ENCODE results near the gene MRPL28. TPM values are rescaled to one million over a fixed set of nuclear protein-coding genes. Genes with fewer than 3 reads are reported as not detected.

Gene MRPL28
- total RNA-seq, 1 donor from 2014 or later: 83.1 TPM

DNA sequence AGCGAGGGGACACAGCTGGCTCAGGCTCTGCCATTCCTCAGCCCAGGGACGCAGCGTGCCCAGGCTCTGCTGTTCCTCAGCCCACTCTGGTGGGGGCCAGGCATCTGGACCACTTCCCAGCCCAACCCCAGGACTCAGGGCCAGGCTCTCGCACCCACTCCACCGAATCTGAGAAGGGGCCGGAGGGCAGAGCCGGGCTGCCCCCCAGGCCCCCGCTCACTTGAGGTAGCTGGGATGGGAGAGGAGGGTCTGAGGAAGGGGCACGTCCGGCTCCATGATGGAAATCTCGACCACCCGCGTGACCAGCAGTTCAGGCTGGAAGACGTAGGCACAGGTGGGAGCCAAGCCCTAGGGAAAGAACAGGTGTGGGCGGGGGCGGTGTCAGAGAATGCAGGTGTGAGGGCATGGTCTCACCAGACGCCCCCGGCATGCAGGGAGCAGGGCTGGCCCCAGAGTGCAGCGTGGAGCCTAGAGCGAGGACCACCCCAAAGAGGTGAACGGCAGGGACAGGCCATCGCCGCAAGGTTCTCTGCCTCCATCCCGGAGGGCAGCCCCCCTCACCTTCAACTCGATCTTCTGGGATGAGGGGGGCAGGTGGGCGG lies 6.6 kb upstream of the MRPL28 start:
- DNase-seq (ENCODE audit: missing footprints) (no peak), ATAC-seq (no peak)
- intact Hi-C loops (cut with DNase I): no loop called here

DNA sequence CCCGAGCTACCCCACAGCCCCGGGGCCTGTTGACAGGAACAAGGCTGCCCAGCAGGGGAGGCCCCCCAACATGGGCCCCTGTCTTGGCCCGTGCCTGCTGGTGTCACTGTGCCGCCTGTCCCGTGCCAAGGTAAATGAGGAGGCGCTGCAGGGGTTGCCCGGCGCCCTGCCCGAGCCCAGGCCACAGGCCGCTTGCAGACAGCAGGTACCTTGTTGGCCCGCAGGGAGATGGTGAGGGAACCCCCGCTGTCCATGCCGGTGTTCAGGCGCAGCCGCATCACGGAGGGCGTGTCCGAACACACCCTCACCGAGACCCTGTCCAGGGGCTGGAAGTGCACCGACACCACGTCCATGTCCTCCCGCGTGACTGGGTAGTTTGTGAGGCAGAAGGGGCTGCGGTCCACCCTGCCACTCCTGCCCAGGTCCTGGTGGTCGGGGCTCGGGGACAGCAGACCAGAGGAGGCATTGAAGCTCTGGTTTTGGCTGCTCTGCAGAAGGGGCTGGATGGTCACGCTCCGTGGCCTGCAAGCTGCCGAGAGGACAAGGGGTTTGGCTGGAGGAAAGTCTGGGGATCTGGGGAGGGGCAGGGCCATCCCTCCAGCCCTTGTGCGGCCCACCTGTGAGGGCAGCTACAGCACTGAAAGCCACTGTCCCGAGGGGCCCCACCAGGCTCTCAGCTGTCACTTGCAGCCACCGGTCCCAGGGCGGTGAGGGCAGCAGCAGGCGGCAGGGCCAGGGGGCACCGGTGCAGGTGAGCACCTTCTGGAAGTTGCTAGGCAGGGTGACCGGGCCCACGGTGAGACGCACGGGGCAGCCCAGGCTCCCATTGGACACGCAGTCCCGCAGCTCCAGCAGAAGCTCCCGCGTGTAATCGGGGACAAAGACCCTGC lies 5.8 kb upstream of the MRPL28 start:
- intact Hi-C loops (cut with DNase I): no loop called here
- ATAC-seq: no peak
- no peak for DNase-seq (ENCODE audit: missing footprints)

DNA sequence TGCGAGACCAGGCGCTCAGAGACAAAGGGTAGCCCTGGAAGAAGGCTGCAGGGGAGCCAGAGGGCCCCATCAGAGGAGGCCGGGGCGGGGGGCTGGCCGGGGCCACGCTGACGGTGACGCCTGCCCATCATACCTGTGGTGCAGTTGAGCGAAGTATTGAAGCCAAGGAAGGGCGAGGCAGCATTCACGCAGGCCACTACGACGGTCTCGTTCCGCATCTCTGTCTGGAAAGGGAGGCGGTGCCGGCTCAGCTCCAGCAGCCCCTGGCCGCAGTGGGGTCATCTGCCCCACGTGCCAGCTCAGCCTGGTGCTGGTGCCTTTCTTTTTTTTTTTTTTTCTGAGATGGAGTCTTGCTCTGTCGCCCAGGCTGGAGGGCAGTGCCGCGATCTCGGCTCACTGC lies 4.9 kb upstream of the MRPL28 start:
- intact Hi-C loops (cut with DNase I): no loop called here
- DNase-seq (ENCODE audit: missing footprints) (peak; percentile 4), ATAC-seq (no peak)

DNA sequence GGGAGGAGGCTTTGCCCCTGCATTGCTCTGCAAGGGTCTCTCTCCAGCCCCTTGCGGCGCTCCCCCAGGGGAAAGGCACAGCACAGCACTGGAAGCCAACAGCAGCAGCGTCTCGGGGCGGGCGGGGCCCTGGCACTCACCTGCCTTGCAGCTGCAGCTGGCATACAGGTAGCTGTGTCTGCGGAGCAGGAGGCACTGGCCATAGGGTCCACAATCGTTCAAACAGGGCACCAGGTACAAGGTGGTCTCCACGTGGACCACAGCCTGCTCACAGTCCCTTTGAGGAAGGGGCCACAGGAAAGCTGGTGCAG lies 4.2 kb upstream of the MRPL28 start:
- DNase-seq (ENCODE audit: missing footprints) (peak; percentile 60), ATAC-seq (no peak)
- intact Hi-C loops (cut with DNase I): no loop called here

DNA sequence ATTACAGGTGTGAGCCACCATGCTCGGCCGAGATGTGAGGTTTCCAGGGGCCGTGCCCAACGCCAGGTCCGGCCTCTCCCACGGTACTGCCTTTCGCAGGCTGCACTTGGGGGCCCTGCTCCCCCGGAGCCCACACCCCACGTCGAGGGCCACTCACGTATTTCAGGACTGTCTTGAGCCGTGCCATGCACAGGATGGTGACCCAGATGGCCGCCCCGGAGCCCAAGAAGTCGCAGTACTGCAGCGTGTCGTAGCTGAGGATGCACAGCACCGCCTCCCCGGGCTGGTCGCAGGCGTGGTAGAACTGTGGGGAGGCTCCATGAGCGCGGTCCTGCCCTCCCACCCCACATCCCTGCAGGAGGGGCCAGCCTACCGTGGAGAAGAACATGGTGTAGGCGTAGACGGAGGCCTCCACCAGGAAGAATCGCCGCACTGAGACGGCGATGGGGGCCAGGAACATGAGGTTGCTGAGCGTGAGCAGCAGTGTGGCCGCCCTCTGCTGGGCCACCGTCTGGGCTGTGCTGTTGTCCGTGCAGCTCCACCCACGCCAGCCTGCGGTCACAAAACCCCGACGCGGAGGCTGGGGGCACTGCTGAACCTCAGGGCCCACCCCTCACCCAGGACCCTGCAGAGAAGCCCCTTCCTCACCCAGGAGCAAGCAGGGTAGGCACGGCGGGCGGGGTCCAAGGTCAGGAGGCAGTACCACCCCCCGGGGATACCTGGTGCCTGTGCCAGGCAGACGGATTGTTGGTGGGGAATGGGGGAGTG lies 3.7 kb upstream of the MRPL28 start:
- DNase-seq (ENCODE audit: missing footprints): peak; percentile 55
- intact Hi-C loops (cut with DNase I): no loop called here
- no peak for ATAC-seq

DNA sequence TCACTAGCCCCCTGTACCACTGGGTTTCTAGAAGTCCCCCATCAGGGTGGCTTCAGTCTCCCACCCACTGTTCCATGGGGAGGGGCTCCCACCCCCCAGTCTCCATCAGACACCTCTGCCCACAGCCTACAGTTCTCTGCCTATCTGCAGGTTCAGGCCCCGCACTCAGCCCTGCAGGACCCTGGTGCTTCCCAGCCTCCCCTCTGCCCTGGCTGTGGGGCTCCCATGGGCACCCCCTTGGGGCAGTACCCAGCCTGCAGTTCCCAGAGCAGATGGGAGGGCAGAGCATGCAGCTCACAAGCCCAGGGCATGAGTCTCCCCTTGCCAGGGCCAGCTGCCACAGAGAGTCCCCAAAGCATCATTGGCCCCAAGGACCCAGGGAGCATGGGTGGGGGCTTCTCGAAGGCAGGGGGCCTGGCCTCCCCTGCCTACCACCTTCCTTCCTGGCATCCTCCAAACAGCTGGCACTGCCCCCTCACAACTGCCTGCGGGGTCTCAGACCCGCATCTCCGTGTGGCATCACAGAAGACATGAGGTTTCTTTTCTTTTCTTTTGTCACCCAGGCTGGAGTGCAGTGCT lies 2.8 kb upstream of the MRPL28 start:
- DNase-seq (ENCODE audit: missing footprints): peak; percentile 8
- intact Hi-C loops (cut with DNase I): no loop called here
- no peak for ATAC-seq

DNA sequence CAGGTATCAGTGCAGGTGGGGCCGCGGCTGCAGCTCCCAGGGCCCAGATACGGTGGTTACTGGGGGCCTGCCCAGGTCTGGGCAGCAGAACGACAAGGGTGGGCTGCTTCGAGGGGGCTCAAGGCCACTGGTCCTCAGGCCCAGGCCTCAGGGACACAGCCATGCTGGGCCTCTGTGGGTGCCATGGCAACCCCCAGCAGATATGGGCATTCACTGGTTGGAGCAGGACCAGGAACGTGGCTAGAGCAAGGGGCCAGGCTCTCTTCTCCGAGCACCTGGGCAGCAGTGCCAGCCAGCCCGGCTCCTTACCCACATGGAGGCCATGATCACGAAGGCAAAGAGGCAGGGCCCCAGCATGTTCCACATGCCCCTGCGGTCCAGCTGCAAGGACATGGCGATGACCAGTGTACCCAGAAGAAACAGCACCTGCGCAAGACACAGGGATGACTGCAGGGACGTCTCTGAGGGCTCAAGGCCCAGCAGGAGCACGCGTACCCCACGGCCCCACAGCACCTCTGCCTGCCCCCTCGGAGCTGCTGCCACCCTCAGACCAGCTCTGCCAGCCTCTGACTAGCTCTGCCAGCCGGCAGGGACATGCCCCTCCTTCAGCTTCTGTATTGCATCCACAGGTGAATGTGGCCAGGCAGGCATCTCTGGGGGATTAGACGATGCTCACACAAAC lies 2.1 kb upstream of the MRPL28 start:
- ATAC-seq (no peak), DNase-seq (ENCODE audit: missing footprints) (peak; percentile 63)
- intact Hi-C loops (cut with DNase I): no loop called here

DNA sequence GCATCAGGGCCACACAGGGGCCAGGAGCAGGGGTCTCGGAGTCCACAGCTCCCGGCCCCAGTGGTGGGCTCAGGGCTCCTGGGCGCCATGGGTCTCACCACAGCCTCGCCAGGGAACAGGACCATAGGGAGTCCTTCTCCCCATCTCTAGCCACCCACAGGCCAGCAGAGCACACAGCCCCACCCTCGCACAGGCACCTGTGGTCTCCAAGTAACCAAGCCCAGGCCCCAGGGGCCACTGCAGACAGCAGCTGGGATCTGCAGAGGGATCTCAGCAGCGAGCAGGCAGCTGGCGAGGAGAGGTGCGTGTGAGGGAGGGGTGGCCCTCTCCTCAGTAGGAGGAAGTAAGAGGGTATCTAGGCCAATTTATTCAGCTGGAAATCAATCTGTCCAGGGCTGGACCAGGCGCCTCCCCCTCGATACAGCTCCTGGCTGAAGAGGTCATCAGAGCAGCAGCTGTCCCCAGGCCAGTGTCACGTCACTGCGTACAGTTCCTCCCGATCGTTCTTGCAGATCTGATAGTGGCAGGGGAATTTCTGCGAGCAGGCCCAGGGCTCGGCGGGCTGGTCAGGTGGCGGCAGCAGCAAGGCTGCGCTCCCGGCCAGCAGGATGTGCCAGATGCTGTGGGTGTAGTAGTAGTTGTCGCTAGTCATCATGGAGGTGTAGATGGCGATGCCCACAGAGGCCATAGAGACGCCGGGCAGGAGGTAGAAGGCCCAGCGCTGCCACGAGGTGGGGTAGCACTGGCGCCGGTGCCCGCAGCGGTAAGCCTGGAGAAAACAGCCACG lies 1.4 kb upstream of the MRPL28 start:
- intact Hi-C loops (cut with DNase I): no loop called here
- no peak for ATAC-seq

DNA sequence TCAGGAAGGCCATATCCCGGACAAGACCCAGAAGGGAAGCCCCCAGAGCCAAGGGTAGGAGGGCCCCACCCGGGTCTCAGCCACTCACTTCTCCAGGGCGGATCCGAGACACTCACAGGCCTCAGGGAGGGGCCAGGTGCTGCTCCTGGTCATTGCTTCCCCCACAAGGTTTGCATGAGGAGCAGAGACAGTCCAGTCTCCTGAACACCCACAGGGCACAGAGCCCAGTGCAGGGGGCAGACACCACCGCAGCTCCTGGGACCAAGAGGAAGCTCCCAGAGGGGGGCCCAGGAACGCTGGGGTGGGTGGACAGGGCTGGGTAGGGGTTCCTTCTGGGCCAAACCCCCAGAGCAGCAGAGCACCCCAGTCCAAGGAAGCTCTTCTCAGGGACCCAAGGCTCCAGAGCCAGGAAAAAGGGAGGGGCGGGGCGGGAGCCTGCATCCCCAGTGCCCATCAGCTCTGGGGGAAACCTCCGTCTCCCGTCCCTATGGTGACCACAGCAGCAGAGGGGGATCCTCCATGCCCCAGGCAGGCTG lies 709 bp upstream of the MRPL28 start:
- ATAC-seq: peak; percentile 9
- intact Hi-C loops (cut with DNase I): no loop called here
- peak; percentile 63 for DNase-seq (ENCODE audit: missing footprints)

More for the DNA sequence above, 1.4 kb upstream of the MRPL28 start:
- peak; percentile 68 for DNase-seq (ENCODE audit: missing footprints)

DNA sequence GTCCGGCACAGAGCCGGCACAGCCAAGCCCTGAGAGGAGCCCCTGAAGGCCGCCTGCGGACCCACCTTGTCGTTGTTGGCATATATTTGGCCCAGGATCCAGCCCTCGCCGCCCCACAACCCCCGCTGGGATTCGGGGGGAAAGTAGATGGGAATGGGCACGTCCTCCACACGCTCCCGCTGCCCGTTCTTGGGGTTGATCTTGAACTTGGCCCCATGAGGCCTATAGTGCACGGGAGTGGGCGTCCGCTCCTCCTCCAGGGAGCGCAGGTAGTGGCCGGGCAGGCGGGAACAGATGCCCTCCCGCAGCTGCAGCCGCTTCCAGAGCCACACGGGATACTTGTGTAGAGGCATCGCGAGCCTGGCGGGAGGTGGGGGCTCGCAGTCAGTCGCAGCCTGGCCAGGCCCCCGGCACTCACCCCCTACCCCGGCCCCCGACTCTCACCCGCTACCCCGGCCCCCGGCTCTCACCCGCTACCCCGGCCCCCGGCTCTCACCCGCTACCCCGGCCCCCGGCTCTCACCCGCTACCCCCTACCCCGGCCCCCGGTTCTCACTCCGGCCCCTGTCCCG lies 387 bp downstream of the MRPL28 start:
- DNase-seq (ENCODE audit: missing footprints): no peak
- intact Hi-C loops (cut with DNase I): no loop called here
- no peak for ATAC-seq

DNA sequence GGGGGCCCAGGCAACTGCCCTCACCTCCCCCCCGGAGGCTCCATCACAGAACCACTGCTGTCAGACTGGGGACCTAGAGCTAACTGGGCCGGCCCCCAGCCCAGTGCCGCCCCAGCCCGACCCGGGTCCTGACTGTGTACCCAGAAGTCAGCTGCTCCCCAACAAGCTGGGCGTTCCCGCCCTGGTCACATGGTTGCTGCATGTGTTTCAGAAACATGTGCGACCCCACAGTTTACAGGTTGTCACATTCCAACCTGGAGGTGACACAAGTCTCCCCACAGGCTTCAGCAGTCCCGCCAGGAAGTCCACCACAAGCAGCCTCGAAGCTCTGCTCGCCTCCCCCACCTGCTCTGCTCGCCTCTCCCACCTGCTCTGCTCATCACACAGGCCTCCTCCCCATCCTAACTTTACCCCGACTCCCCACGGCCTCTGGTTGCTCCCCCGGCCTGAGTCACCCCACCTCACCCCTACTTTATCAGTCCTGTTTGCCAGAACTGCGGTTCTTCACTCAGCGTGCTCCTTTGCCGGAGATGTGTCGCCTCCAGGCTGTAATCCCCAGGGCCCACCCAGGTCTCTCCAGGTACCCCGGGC lies 968 bp downstream of the MRPL28 start:
- DNase-seq (ENCODE audit: missing footprints): no peak
- no peak for ATAC-seq
- intact Hi-C loops (cut with DNase I): no loop called here

DNA sequence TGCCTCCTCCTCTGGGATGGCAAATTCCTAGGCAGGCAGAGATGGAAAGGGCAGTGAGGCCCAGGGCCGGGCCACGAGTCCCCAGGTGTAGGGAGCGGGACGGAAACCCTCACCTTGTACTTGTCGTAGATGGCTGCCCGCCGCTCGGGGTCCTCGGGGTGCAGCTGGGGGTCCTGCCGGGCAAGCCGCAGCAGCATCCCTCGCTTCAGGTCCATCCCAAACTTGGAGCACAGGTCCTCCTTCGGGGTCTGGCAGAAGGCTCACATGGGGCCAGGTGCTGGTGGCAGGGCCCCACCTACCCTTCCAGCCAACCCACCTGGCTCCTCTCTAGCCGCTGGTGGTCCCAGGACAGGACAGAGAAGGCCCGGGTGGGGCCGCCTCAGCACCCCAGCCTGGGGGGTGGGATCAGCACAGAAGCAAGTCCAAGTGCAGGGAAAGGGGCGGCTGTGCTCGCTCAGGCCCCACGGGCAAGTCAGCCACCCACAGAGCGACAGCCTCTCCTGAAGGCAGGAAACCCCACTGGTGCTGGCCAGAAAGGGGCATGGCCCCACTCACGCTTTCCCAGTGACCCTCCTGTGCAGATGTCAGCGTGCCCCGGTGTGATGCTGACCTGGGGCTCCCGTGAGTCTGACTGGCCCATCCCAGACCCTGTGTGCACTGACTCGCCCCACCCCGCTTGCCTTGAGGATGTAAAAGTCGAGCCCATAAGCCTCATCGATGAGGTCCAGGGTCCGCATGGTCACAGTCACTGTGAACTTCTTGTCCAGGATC lies 1.8 kb downstream of the MRPL28 start:
- DNase-seq (ENCODE audit: missing footprints) (peak; percentile 64), ATAC-seq (no peak)
- intact Hi-C loops (cut with DNase I): no loop called here

DNA sequence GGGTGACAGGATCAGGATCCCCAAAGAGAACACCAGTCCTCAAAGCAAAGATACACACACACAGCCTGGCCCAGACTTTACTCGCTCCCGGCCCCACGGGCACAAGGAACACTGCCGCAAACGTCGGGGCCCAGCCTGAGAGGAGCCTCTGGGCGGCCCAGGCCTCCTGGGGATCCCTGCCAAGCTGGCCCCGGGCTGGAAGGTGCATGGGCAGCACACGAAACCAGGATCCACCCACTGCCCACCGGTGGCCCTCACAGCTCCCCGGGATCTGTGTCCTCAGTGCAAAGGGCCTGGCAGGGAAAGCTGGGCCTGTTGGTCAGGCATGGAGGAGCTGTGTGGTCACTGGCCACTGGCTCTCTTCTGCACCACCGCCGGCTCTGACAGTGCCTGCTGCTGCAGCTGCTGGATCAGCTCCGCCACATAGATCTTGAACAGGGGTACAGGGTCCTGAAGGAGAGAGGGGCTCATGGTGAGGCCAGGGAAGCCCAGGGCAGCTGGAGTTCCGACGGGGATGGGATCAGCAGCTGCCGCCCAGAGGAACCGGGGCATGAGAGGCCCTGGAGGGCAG lies 2.9 kb downstream of the MRPL28 start:
- ATAC-seq (no peak), DNase-seq (ENCODE audit: missing footprints) (peak; percentile 57)

DNA sequence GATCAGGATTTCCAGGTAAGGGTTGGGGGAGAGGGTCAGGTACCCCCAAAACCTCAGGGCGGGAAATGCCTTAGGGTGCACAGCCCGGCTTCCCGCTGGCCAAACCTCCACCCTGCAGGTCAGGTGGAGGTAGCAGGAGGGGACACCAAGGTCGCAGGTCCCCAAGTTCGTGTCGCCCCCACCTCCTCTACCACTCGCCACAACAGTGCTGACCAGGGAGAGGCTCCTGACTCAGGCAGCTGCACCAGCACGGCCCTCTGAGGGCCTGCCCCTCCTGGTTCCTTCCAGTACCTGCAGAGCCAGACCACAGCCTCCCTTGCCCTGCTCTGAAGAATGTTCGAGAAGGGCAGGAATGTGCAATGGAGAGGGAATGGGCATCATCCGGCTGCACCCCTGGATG lies 3.9 kb downstream of the MRPL28 start:
- peak; percentile 18 for DNase-seq (ENCODE audit: missing footprints)
- no peak for ATAC-seq
- intact Hi-C loops (cut with DNase I): no loop called here

More for the DNA sequence above, 2.9 kb downstream of the MRPL28 start:
- intact Hi-C loops (cut with DNase I): no loop called here

DNA sequence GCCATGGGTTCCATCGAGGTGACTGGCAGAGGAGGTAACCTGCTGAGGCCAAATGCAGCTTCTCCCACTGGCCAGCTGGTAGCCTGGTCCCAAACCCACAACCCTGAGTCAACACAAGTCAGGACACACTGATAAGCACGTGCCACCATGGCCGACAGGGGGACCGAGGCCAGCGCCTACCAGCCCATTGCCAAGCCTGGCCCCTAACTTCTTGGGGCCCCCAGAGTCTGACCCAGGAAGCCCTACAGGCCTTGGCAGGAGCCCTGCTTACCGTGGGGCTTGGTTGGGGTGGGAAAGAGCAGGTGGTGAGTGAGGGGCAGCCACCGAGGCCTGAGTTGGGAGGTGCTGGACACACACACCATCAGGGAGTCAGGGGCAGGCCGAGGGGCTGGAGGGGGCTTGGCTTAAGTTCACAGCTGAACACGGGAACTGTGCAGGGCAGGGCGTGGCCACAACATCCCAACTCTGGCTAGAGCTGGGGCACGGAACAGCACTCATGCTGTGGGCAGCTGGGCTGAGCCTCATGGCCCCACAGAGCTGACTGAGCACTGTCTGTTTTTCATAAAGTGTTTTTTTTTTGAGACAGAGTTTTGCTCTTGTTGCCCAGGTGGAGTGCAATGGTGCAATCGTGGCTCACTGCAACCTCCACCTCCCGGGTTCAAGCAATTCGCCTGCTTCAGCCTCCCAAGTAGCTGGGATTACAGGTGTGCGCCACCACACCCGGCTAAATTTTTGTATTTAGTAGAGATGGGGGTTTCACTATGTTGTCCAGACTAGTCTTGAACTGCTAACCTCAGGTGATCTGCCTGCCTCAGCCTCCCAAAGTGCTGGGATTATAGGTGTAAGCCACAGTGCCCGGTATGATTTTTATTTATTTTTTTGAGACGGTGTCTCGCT lies 5.5 kb downstream of the MRPL28 start:
- ATAC-seq (no peak), DNase-seq (ENCODE audit: missing footprints) (no peak)
- intact Hi-C loops (cut with DNase I): no loop called here

Data from Right ventricle myocardium inferior (tissue), 1 donor.